ENCODE results near the gene MAML3. TPM values are rescaled to one million over a fixed set of nuclear protein-coding genes. Genes with fewer than 3 reads are reported as not detected.
"Not testable (repeated sequence)": the region's sequence is repeated elsewhere in the genome, so short reads cannot be mapped to it uniquely, and the experiment has no call there.

The MAML3 gene
- total and polyA plus RNA-seq, 7 experiments from 2014 or later = 0.53 to 9.4 (median 3.3) TPM

DNA sequence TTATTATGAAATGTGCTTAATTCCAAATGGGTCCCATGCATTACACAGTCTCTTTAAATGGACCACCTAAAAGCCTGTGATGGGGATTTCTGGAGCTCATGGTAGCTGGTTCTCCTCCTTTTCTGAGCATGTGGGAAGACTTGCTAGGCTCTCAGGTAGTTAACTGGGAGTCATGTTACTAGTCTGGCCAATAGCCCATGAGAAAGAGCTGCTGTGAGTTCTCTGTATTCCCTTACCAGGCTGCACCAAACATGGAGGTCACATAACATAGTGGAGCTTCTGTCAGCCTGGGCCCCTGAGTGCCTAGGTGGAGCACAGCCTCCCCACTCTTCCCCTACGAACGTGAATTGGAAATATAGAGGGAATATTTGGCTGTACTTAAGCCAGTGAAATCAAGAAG is 198.4 kb downstream of the MAML3 start:
- intact Hi-C loops (cut with micrococcal nuclease) = no loop called here
- DNase-seq = no peak
- Histone ChIP-seq H3K27me3 (ENCODE audit: control insufficient read depth in 2 of 2, insufficient read depth in 2 of 2, low read length in 2 of 2) (no peaks in the 10 kb centered on the region), H3K4me1 (ENCODE audit: control insufficient read depth in 2 of 2, insufficient read depth in 2 of 2, low read length in 2 of 2) (no peaks in the 10 kb centered on the region), H3K9me3 (ENCODE audit: control insufficient read depth in 2 of 3, low read length in 3 of 3) (no peaks in the 10 kb centered on the region), H3K4me3 (ENCODE audit: low read length) (no peak overlapping the region), H3K36me3 (ENCODE audit: control insufficient read depth in 2 of 3, insufficient read depth in 3 of 3, low read length in 3 of 3) (no peaks in the 10 kb centered on the region), H3K27ac (ENCODE audit: low read depth, low read length) (no peak overlapping the region)
- peaks cover 0 to 2% (median 0%) of the 10 kb centered on the region in 11 donors for H3K9me3 Mint-ChIP-seq
- H3K27me3 Mint-ChIP-seq = peaks cover 0 to 42% (median 4%) of the 10 kb centered on the region in 5 donors
- no peaks in the 10 kb centered on the region for H3K36me3 Mint-ChIP-seq
- POLR2A ChIA-PET = no interaction called here
- H3K4me1 Mint-ChIP-seq = peaks cover 6 to 16% (median 10%) of the 10 kb centered on the region in 7 donors
- ATAC-seq = no peak
- CTCF ChIA-PET = interaction anchor here (1.0 kb wide), 1 partner anchor 10 kb away, joined by 4 read pairs; no protein-coding TSS in a partner anchor
- H3K27ac Mint-ChIP-seq = no peak overlapping the region
- no peak overlapping the region for H3K4me3 Mint-ChIP-seq

DNA sequence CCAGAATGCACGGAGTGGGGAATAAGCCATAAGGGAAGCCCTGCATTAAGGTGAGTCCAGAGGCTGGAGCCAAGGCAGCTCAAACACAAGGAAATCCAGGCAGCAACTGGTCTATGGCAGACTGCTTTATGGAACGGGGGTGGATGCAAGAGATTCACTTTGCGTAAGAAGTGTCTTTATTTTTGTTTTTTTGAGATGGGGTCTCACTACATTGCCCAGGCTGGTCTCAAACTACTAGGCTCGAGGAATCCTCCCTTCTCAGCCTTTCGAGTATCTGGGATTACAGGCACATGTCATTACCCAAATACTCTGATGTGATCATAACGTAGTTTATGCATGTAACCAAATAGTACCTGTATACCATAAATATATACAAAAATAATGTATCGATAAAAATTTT is 199.5 kb downstream of the MAML3 start:
- H3K9me3 Mint-ChIP-seq = peaks cover 0 to 5% (median 0%) of the 10 kb centered on the region in 11 donors
- POLR2A ChIA-PET = no interaction called here

DNA sequence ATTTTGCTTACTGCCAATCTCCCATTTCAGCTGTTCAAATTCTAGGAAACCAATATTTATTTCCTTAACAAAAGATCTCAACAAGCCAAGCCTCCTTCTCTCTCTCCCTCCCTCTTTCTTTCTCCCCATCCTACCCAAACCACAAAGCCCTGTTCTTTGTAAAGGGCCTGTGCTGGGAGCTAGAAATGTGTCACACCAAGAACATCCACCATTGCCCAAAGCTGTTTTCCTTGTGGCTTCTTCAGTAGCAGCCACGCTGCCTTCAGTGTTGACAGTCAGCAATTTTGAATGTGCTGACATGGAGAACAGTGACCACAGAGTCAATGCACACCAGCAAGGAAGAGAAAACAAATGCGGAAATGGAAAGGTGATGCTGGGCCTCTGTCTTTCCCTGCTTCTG is 203.0 kb downstream of the MAML3 start:
- no peak for ATAC-seq
- CTCF ChIA-PET = no interaction called here
- H3K27me3 Mint-ChIP-seq = peaks cover 0 to 8% (median 0%) of the 10 kb centered on the region in 5 donors

More for the DNA sequence above, 199.5 kb downstream of the MAML3 start:
- H3K9me3 ChIP-seq (ENCODE audit: control insufficient read depth in 2 of 3, low read length in 3 of 3) = no peaks in the 10 kb centered on the region
- Mint-ChIP-seq H3K4me3 (no peak overlapping the region), H3K27ac (no peak overlapping the region), H3K27me3 (peaks cover 0 to 32% (median under 1%) of the 10 kb centered on the region in 5 donors), H3K36me3 (peaks cover 0 to 5% (median 0%) of the 10 kb centered on the region in 5 donors), H3K4me1 (peaks cover 10 to 26% (median 15%) of the 10 kb centered on the region in 7 donors)
- CTCF ChIA-PET = no interaction called here
- H3K27ac ChIP-seq (ENCODE audit: low read depth, low read length) = no peak overlapping the region
- H3K4me3 ChIP-seq (ENCODE audit: low read length) = no peak overlapping the region
- H3K36me3 ChIP-seq (ENCODE audit: control insufficient read depth in 2 of 3, insufficient read depth in 3 of 3, low read length in 3 of 3) = no peaks in the 10 kb centered on the region
- H3K4me1 ChIP-seq (ENCODE audit: control insufficient read depth in 2 of 2, insufficient read depth in 2 of 2, low read length in 2 of 2) = no peaks in the 10 kb centered on the region
- intact Hi-C loops (cut with micrococcal nuclease) = no loop called here
- no peak for DNase-seq
- H3K27me3 ChIP-seq (ENCODE audit: control insufficient read depth in 2 of 2, insufficient read depth in 2 of 2, low read length in 2 of 2) = no peaks in the 10 kb centered on the region
- ATAC-seq = no peak

DNA sequence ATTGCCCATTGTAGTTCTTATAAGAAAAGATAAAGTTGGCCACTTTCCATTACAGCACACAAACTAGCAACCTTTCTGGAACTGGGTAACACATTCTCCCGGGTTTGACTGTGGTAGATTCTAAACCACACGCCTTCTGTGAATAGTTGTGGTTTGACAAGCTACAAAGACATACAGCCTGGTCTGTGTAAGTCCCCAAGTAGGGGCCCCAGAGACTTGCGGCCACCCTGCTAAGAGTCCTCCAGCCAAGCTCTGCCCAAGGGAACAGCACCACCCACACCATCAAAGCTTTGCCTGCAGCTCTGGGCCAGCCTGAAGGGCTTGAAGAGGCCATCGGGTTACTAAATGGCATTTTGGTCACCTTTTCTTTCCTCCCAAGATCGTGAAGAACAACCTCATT is 203.4 kb downstream of the MAML3 start:
- POLR2A ChIA-PET = no interaction called here
- ATAC-seq = peak; percentile 67
- no peak overlapping the region for H3K27ac ChIP-seq (ENCODE audit: low read depth, low read length)

More for the DNA sequence above, 203.0 kb downstream of the MAML3 start:
- Mint-ChIP-seq H3K4me1 (peaks cover 12 to 38% (median 15%) of the 10 kb centered on the region in 7 donors), H3K36me3 (peaks cover 0 to 9% (median 3%) of the 10 kb centered on the region in 5 donors), H3K4me3 (peak overlapping the region in 5 of 10 donors; percentile 2 to 60 (median 20)), H3K27ac (peak overlapping the region in 4 of 9 donors; percentile 3 to 80 (median 20)), H3K9me3 (peaks cover 0 to 5% (median 0%) of the 10 kb centered on the region in 11 donors)
- Histone ChIP-seq H3K4me3 (ENCODE audit: low read length) (no peak overlapping the region), H3K36me3 (ENCODE audit: control insufficient read depth in 2 of 3, insufficient read depth in 3 of 3, low read length in 3 of 3) (no peaks in the 10 kb centered on the region), H3K27ac (ENCODE audit: low read depth, low read length) (no peak overlapping the region), H3K27me3 (ENCODE audit: control insufficient read depth in 2 of 2, insufficient read depth in 2 of 2, low read length in 2 of 2) (no peaks in the 10 kb centered on the region), H3K9me3 (ENCODE audit: control insufficient read depth in 2 of 3, low read length in 3 of 3) (no peaks in the 10 kb centered on the region), H3K4me1 (ENCODE audit: control insufficient read depth in 2 of 2, insufficient read depth in 2 of 2, low read length in 2 of 2) (no peaks in the 10 kb centered on the region)
- DNase-seq = peak in 1 of 9 donors; percentile 32
- intact Hi-C loops (cut with micrococcal nuclease) = loop anchor here in 1 of 2 donors (1.0 to 2.0 kb wide), 2 partner anchors 52 to 202 kb away; no protein-coding TSS in a partner anchor
- POLR2A ChIA-PET = no interaction called here

DNA sequence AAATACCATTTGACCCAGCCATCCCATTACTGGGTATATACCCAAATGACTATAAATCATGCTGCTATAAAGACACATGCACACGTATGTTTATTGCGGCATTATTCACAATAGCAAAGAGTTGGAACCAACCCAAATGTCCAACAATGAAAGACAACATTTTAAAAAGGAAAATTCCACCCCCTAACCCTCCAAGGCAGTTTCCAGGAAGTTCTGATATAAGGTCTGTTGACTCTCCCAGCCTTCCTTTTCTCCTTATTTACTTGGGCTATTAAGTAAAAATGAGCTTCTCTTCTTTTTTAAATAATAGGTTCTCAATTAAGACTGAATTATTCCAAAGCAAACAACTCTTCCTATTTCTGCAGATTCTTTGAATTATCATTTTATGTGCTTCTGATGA is 209.1 kb downstream of the MAML3 start:
- H3K27me3 ChIP-seq (ENCODE audit: control insufficient read depth in 2 of 2, insufficient read depth in 2 of 2, low read length in 2 of 2); H3K27ac Mint-ChIP-seq; H3K36me3 Mint-ChIP-seq; H3K4me3 ChIP-seq (ENCODE audit: low read length); H3K4me3 Mint-ChIP-seq; intact Hi-C loops (cut with micrococcal nuclease); H3K9me3 Mint-ChIP-seq; H3K27ac ChIP-seq (ENCODE audit: low read depth, low read length); CTCF ChIA-PET; H3K27me3 Mint-ChIP-seq; ATAC-seq; H3K9me3 ChIP-seq (ENCODE audit: control insufficient read depth in 2 of 3, low read length in 3 of 3); H3K36me3 ChIP-seq (ENCODE audit: control insufficient read depth in 2 of 3, insufficient read depth in 3 of 3, low read length in 3 of 3); POLR2A ChIA-PET; DNase-seq; H3K4me1 ChIP-seq (ENCODE audit: control insufficient read depth in 2 of 2, insufficient read depth in 2 of 2, low read length in 2 of 2): not testable (repeated sequence)
- peaks cover 0 to 16% (median 0%) of the 10 kb centered on the region in 7 donors for H3K4me1 Mint-ChIP-seq

More for the DNA sequence above, 203.4 kb downstream of the MAML3 start:
- no peaks in the 10 kb centered on the region for H3K36me3 ChIP-seq (ENCODE audit: control insufficient read depth in 2 of 3, insufficient read depth in 3 of 3, low read length in 3 of 3)
- intact Hi-C loops (cut with micrococcal nuclease) = loop anchor here in 1 of 2 donors (2.0 kb wide), 1 partner anchor 52 kb away; no protein-coding TSS in a partner anchor
- no peak overlapping the region for H3K4me3 ChIP-seq (ENCODE audit: low read length)
- H3K4me1 ChIP-seq (ENCODE audit: control insufficient read depth in 2 of 2, insufficient read depth in 2 of 2, low read length in 2 of 2) = no peaks in the 10 kb centered on the region
- Mint-ChIP-seq H3K4me3 (peak overlapping the region in 4 of 10 donors; percentile 4 to 60 (median 36)), H3K9me3 (peaks cover 0 to 5% (median 0%) of the 10 kb centered on the region in 11 donors), H3K27me3 (peaks cover 0 to 5% (median 0%) of the 10 kb centered on the region in 5 donors), H3K27ac (peak overlapping the region in 4 of 9 donors; percentile 3 to 80 (median 20)), H3K36me3 (peaks cover 0 to 9% (median 3%) of the 10 kb centered on the region in 5 donors), H3K4me1 (peaks cover 12 to 38% (median 15%) of the 10 kb centered on the region in 7 donors)
- no peaks in the 10 kb centered on the region for H3K27me3 ChIP-seq (ENCODE audit: control insufficient read depth in 2 of 2, insufficient read depth in 2 of 2, low read length in 2 of 2)
- peak in 1 of 9 donors; percentile 59 for DNase-seq
- H3K9me3 ChIP-seq (ENCODE audit: control insufficient read depth in 2 of 3, low read length in 3 of 3) = no peaks in the 10 kb centered on the region
- CTCF ChIA-PET = no interaction called here

DNA sequence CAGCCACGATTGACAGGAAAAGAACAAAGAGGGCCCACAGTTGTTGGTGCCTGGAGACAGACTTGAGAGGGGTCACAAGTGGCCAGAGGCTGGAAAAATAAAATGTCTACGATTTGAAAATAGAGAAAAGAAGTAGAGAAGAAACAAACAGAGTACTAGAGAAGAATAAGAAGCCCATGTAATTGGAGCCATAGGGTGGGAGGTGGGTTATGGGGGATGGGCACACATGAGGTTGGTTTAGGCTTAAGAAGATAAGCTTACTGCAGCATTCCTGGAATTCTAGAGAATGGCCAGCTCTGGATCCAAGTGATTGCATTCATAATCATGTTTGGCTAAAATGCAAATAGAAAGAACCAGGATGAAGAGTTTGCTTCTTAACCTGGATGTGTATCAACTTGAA is 210.7 kb downstream of the MAML3 start:
- no peak for ATAC-seq
- POLR2A ChIA-PET = interaction anchor here (0.9 kb wide), 1 partner anchor 208 kb away, joined by 4 read pairs; no protein-coding TSS in a partner anchor
- H3K27ac Mint-ChIP-seq = no peak overlapping the region

DNA sequence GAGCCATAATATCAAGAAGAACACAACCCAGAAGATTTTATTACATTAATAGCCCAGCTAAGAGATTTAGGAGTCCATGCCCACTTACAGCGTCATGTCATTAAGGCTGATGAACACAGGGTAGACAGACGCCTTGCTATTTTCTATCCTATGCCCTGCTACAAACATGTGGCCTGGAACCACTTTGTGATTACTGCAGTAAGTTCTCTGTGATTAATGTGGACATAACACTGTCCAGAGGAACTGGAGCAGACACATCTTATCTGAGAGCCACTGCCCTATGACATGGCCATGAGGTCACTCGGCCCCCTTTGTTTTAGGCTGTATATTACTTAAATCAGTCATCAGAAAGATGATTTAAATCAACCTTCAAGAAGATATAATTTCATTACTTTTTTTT is 211.7 kb downstream of the MAML3 start:
- Mint-ChIP-seq H3K36me3 (peaks cover 0 to 4% (median 0%) of the 10 kb centered on the region in 5 donors), H3K27me3 (peaks cover 0 to 2% (median 0%) of the 10 kb centered on the region in 5 donors), H3K4me1 (peaks cover 0 to 7% (median 0%) of the 10 kb centered on the region in 7 donors), H3K27ac (no peak overlapping the region), H3K9me3 (peaks cover 0 to 2% (median 0%) of the 10 kb centered on the region in 11 donors), H3K4me3 (no peak overlapping the region)
- intact Hi-C loops (cut with micrococcal nuclease) = no loop called here
- Histone ChIP-seq H3K4me3 (ENCODE audit: low read length) (no peak overlapping the region), H3K9me3 (ENCODE audit: control insufficient read depth in 2 of 3, low read length in 3 of 3) (no peaks in the 10 kb centered on the region), H3K27me3 (ENCODE audit: control insufficient read depth in 2 of 2, insufficient read depth in 2 of 2, low read length in 2 of 2) (no peaks in the 10 kb centered on the region), H3K4me1 (ENCODE audit: control insufficient read depth in 2 of 2, insufficient read depth in 2 of 2, low read length in 2 of 2) (no peaks in the 10 kb centered on the region), H3K27ac (ENCODE audit: low read depth, low read length) (no peak overlapping the region), H3K36me3 (ENCODE audit: control insufficient read depth in 2 of 3, insufficient read depth in 3 of 3, low read length in 3 of 3) (no peaks in the 10 kb centered on the region)
- DNase-seq (no peak), ATAC-seq (no peak)
- POLR2A ChIA-PET = interaction anchor here (0.6 kb wide), 1 partner anchor 789 kb away, joined by 3 read pairs; no protein-coding TSS in a partner anchor
- CTCF ChIA-PET = no interaction called here

More for the DNA sequence above, 210.7 kb downstream of the MAML3 start:
- Histone ChIP-seq H3K27ac (ENCODE audit: low read depth, low read length) (no peak overlapping the region), H3K4me3 (ENCODE audit: low read length) (no peak overlapping the region), H3K36me3 (ENCODE audit: control insufficient read depth in 2 of 3, insufficient read depth in 3 of 3, low read length in 3 of 3) (no peaks in the 10 kb centered on the region), H3K4me1 (ENCODE audit: control insufficient read depth in 2 of 2, insufficient read depth in 2 of 2, low read length in 2 of 2) (no peaks in the 10 kb centered on the region), H3K9me3 (ENCODE audit: control insufficient read depth in 2 of 3, low read length in 3 of 3) (no peaks in the 10 kb centered on the region), H3K27me3 (ENCODE audit: control insufficient read depth in 2 of 2, insufficient read depth in 2 of 2, low read length in 2 of 2) (no peaks in the 10 kb centered on the region)
- intact Hi-C loops (cut with micrococcal nuclease) = no loop called here
- H3K4me3 Mint-ChIP-seq = no peak overlapping the region
- no peak for DNase-seq
- peaks cover 0 to 4% (median 0%) of the 10 kb centered on the region in 5 donors for H3K36me3 Mint-ChIP-seq
- H3K4me1 Mint-ChIP-seq = peaks cover 0 to 8% (median 0%) of the 10 kb centered on the region in 7 donors
- CTCF ChIA-PET = no interaction called here
- H3K9me3 Mint-ChIP-seq = peaks cover 0 to 2% (median 0%) of the 10 kb centered on the region in 11 donors
- H3K27me3 Mint-ChIP-seq = peaks cover 0 to 2% (median 0%) of the 10 kb centered on the region in 5 donors

All from naive thymus-derived CD4-positive, alpha-beta T cell (primary cell).